Measurements from ENCODE around the gene MAGEB5.
"Not testable (repeated sequence)": the region's sequence is repeated elsewhere in the genome, so short reads cannot be mapped to it uniquely, and the experiment has no call there.

MAGEB5 gene, protein sequence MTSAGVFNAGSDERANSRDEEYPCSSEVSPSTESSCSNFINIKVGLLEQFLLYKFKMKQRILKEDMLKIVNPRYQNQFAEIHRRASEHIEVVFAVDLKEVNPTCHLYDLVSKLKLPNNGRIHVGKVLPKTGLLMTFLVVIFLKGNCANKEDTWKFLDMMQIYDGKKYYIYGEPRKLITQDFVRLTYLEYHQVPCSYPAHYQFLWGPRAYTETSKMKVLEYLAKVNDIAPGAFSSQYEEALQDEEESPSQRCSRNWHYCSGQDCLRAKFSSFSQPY

DNA sequence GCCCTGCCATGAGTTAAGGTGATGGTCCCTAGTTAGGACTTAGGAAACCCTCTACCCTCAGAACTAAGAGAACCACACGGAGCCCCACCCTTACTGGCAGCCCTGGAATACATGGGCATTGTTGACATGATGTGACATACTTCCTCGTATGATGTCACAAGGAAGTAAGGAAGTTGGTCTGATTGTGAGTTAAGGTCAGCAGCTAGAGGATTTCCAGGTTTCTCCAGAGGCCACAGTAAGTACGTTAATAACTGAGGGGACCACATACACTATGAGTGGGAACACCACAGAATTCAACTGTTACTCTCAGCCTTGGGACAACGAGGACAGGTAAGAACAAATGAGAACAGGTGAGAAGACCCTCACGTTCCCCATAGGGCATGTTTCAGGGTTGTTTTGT, at the start of gene MAGEB5:
TSS of gene MAGEB5 (plus strand) at position 301 of the 400 bp plus-strand sequence. CDS start 1,133 bp downstream, outside the sequence.
- TF ChIP-seq, protein P1, sequence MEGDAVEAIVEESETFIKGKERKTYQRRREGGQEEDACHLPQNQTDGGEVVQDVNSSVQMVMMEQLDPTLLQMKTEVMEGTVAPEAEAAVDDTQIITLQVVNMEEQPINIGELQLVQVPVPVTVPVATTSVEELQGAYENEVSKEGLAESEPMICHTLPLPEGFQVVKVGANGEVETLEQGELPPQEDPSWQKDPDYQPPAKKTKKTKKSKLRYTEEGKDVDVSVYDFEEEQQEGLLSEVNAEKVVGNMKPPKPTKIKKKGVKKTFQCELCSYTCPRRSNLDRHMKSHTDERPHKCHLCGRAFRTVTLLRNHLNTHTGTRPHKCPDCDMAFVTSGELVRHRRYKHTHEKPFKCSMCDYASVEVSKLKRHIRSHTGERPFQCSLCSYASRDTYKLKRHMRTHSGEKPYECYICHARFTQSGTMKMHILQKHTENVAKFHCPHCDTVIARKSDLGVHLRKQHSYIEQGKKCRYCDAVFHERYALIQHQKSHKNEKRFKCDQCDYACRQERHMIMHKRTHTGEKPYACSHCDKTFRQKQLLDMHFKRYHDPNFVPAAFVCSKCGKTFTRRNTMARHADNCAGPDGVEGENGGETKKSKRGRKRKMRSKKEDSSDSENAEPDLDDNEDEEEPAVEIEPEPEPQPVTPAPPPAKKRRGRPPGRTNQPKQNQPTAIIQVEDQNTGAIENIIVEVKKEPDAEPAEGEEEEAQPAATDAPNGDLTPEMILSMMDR (IDR thresholded peaks at IDR 0.05) = no peak
- H3K9me3 Mint-ChIP-seq = peaks cover 58% of the 10 kb centered on the region
- no peaks in the 10 kb centered on the region for H3K36me3 Mint-ChIP-seq (ENCODE audit: low read depth)
- H3K4me3 Mint-ChIP-seq = no peak within 1 kb of the TSS
- peaks cover 11% of the 10 kb centered on the region for H3K4me1 Mint-ChIP-seq
- H3K27me3 Mint-ChIP-seq (ENCODE audit: low read depth, poor library complexity) = peaks cover 3% of the 10 kb centered on the region
- no peak for DNase-seq
- no peak within 1 kb of the TSS for H3K27ac Mint-ChIP-seq

DNA sequence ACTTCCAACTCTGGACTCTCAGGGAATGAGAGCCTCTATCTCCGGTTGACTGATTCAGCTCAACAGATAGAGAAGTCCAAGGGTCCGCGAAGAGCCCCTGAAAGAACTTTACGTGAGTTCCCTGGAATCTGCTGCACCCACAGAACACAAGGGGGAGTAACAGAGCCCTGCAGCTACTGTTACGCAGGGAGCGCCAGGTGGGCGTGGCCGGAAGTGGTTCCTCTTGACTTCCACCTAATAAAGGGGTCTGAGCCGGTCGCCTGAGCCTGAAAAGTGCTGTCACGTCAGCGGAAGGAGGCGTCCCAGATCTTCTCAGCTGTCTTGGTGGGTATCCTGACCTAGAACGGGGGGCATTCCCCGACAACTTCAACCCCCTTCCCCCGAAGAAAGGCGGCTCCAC, 23.8 kb upstream of the MAGEB5 start, which contains the start of gene MAGEB6:
TSS of gene MAGEB6 (plus strand) at position 237 of the 400 bp plus-strand sequence. CDS start 1,407 bp downstream, outside the sequence.
- TF ChIP-seq, protein P1 (IDR thresholded peaks at IDR 0.05) = no peak
- H3K9me3 Mint-ChIP-seq = peaks cover 37% of the 10 kb centered on the region
- H3K27me3 Mint-ChIP-seq (ENCODE audit: low read depth, poor library complexity) = no peaks in the 10 kb centered on the region
- H3K4me1 Mint-ChIP-seq = no peaks in the 10 kb centered on the region
- H3K36me3 Mint-ChIP-seq (ENCODE audit: low read depth) = no peaks in the 10 kb centered on the region
- H3K4me3 Mint-ChIP-seq = no peak within 1 kb of the TSS
- no peak within 1 kb of the TSS for H3K27ac Mint-ChIP-seq
- no peak for DNase-seq

DNA sequence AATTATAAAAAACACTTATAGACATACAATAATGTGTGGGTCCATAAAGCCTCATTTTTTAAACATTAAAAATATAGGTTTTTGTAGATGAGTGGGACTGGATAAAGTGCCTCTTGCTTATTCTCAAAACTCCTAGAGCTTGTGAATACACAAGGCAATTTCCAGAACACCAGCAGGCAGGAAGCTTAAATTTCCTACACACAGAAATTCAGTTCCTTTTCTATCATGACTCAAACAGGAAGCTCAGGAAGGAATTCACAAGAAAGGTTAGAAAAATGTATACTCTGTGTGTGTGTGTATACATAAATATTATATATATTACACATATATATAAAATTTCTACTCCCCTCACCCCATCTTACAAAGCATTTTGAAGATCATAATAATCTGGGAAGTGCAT, 12.4 kb upstream of the MAGEB5 start:
- Mint-ChIP-seq H3K36me3 (ENCODE audit: low read depth) (no peaks in the 10 kb centered on the region), H3K27me3 (ENCODE audit: low read depth, poor library complexity) (peaks cover 6% of the 10 kb centered on the region), H3K27ac (no peak overlapping the region), H3K9me3 (peaks cover 56% of the 10 kb centered on the region), H3K4me3 (no peak overlapping the region), H3K4me1 (no peaks in the 10 kb centered on the region)
- TF ChIP-seq, protein P1 (IDR thresholded peaks at IDR 0.05) = no peak
- no peak for DNase-seq

DNA sequence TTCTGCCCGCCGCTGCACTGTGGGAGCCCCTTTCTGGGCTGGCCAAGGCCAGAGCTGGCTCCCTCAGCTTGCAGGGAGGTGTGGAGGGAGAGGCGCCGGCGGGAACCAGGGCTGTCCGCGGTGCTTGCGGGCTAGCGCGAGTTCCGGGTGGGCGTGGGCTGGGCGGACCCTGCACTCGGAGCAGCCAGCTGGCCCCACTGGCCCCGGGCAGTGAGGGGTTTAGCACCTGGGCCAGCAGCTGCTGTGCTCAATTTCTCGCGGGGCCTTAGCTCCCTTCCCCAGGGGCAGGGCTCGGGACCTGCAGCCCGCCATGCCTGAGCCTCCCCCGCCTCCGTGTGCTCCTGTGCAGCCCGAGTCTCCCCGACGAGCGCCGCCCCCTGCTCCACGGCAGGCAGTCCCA, 11.3 kb upstream of the MAGEB5 start:
- peaks cover 56% of the 10 kb centered on the region for H3K9me3 Mint-ChIP-seq
- DNase-seq; H3K27me3 Mint-ChIP-seq (ENCODE audit: low read depth, poor library complexity); H3K4me3 Mint-ChIP-seq; H3K27ac Mint-ChIP-seq; H3K36me3 Mint-ChIP-seq (ENCODE audit: low read depth); H3K4me1 Mint-ChIP-seq: not testable (repeated sequence)

DNA sequence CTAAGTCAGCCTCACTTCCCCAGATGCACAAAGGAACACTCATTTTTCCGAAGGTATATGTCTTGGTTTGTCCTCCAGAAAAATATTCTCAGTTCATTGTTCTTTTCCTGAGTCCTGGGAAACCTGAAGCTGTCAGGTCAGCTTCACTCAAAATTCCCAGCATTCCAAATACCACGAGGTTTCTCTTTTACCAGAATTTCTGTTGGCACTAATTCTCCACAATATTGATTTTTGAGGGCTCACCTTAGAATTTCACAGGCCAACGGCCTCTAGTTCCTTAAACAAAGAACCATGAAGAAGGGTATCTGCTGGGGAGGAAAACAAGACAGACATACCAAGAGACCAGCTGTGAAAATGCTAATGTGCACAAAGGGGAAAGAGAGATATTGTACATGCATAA, 8.0 kb upstream of the MAGEB5 start:
- no peak for DNase-seq
- H3K36me3 Mint-ChIP-seq (ENCODE audit: low read depth) = no peaks in the 10 kb centered on the region
- H3K27me3 Mint-ChIP-seq (ENCODE audit: low read depth, poor library complexity) = peaks cover 6% of the 10 kb centered on the region
- no peaks in the 10 kb centered on the region for H3K4me1 Mint-ChIP-seq
- H3K9me3 Mint-ChIP-seq = peaks cover 56% of the 10 kb centered on the region
- H3K27ac Mint-ChIP-seq = no peak overlapping the region
- H3K4me3 Mint-ChIP-seq = no peak overlapping the region
- TF ChIP-seq, protein P1 (IDR thresholded peaks at IDR 0.05) = no peak

DNA sequence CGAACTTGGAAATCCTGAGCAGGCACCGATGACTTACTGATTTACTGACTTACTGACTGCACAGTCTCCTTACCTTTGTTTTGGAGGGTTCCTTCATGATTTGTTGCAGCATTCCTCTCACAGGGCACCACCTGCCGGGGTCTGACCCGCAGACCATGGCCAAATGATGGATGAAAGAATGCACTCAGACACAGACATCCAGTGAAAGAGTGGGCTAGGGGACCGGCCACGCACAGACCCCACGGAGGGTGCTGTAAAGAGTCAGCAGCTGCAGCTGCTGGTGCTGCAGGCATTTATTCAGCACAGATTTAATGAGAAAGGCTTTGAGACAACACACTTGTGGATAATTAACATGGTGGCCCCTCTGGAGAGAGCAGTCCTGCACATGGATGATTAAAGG, 3.4 kb downstream of the MAGEB5 start:
- TF ChIP-seq, protein P1 (IDR thresholded peaks at IDR 0.05) = no peak
- Mint-ChIP-seq H3K27ac (no peak overlapping the region), H3K27me3 (ENCODE audit: low read depth, poor library complexity) (peaks cover 3% of the 10 kb centered on the region), H3K9me3 (peaks cover 65% of the 10 kb centered on the region), H3K4me3 (no peak overlapping the region), H3K4me1 (peaks cover 11% of the 10 kb centered on the region), H3K36me3 (ENCODE audit: low read depth) (no peaks in the 10 kb centered on the region)
- DNase-seq = no peak

All from nephron progenitor cell (in vitro differentiated cells).